ENCODE data around the gene GLOD4. TPM values are rescaled to one million over a fixed set of nuclear protein-coding genes. Genes with fewer than 3 reads are reported as not detected.
"Not testable (repeated sequence)": the region's sequence is repeated elsewhere in the genome, so short reads cannot be mapped to it uniquely, and the experiment has no call there.

GLOD4 gene
- total and polyA plus RNA-seq, 12 donors: 29.8 to 107 (median 74.3) TPM

DNA sequence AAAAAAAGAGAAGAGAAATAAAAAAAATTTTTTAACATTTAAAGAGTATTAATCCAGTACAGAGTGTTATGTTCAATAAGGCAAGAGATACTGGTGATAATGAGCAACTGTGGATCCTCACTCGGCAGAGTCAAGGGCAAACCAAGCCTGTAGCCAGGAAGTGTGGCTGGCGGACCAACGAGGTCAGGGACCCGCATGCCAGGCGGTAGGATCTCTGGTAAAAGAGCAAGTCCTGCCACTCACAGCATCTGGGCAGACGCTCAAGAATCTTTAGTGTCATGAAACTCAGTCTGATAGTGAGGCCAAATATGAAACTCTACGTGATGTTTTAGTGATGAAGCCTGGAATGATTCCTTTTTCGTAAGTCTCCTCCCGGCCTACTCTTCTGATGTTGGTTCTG is 21.7 kb downstream of the GLOD4 start:
- intact Hi-C loops (cut with DNase I): no loop called here
- peak overlapping the region in 4 of 5 donors; percentile 1 to 28 (median 17) for H3K27ac ChIP-seq
- peaks cover 0 to 46% of the 10 kb centered on the region in 2 donors for H3K36me3 ChIP-seq (replicated peaks in 1 of 2)
- H3K27me3 ChIP-seq: no peaks in the 10 kb centered on the region
- H3K4me1 ChIP-seq (replicated peaks in 1 of 2): peaks cover 0 to 9% of the 10 kb centered on the region in 2 donors
- no peak for TF ChIP-seq POLR2A (IDR thresholded peaks at IDR 0.05)
- TF ChIP-seq, protein P1, sequence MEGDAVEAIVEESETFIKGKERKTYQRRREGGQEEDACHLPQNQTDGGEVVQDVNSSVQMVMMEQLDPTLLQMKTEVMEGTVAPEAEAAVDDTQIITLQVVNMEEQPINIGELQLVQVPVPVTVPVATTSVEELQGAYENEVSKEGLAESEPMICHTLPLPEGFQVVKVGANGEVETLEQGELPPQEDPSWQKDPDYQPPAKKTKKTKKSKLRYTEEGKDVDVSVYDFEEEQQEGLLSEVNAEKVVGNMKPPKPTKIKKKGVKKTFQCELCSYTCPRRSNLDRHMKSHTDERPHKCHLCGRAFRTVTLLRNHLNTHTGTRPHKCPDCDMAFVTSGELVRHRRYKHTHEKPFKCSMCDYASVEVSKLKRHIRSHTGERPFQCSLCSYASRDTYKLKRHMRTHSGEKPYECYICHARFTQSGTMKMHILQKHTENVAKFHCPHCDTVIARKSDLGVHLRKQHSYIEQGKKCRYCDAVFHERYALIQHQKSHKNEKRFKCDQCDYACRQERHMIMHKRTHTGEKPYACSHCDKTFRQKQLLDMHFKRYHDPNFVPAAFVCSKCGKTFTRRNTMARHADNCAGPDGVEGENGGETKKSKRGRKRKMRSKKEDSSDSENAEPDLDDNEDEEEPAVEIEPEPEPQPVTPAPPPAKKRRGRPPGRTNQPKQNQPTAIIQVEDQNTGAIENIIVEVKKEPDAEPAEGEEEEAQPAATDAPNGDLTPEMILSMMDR (IDR thresholded peaks at IDR 0.05): no peak
- WGBS, 4 donors: 33 to 62% (median 49%) methylated on average over 9 of the region's 9 CpGs
- DNase-seq: peak; percentile 47 to 86 (median 83)
- no peak overlapping the region for H3K4me3 ChIP-seq
- no peaks in the 10 kb centered on the region for H3K9me3 ChIP-seq (replicated peaks in 1 of 3)

DNA sequence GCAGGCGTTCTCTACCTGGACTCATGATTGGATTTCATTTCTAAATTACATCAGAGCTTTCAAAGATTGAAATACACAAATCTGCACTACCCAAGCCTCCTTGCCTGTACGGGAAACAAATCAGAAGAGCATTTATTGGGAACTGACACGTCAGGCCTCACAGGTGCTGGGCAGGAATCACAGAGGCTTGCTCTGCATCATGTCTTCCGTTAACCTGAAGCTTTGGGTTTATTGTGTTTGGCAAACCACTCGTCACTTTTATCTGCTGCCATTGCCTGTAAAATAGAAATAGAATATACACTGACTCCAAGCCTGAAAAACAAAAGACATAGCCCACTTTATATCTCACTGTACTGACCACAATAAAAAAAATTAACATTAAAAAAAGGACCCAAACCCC is 22.1 kb downstream of the GLOD4 start:
- no peak overlapping the region for H3K4me3 ChIP-seq
- DNase-seq: no peak
- peak overlapping the region in 1 of 5 donors; percentile 1 for H3K27ac ChIP-seq
- no peak for TF ChIP-seq POLR2A (IDR thresholded peaks at IDR 0.05)
- TF ChIP-seq, protein P1 (IDR thresholded peaks at IDR 0.05): no peak
- H3K4me1 ChIP-seq (replicated peaks in 1 of 2): peaks cover 0 to 9% of the 10 kb centered on the region in 2 donors
- no peaks in the 10 kb centered on the region for H3K9me3 ChIP-seq (replicated peaks in 1 of 3)
- WGBS, 4 donors: 69 to 81% (median 74%) methylated on average over 5 of the region's 5 CpGs
- peaks cover 0 to 42% of the 10 kb centered on the region in 2 donors for H3K36me3 ChIP-seq (replicated peaks in 1 of 2)
- no peaks in the 10 kb centered on the region for H3K27me3 ChIP-seq
- intact Hi-C loops (cut with DNase I): no loop called here

DNA sequence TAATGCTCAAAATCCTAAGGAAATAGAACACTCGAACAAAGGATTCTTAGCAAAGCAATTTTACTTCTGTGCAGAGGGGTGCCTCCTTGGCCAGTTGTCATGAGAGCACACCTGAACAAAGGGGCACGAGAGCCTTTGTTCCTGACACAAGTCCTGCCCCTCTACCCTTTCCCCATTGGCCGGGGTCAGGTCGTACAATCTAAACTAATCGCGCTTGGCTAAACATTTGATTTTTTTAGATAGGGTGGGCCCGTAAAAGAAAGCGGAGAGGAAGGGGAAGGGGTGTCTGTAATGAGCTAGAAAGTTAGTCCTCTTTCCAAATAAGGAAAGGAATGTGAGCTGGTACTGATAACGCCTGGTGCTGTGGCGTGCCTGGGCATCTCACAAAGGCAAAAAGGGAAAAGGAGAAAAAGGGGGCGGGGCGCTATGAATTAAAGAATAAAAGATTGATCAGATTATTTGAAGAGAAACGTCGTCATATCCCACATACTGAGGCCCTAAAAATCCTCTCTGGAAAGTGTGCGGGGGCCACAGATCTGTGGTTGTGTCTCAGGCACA is 26.0 kb downstream of the GLOD4 start:
- 80 to 86% (median 84%) methylated on average over 15 of the region's 15 CpGs for WGBS, 4 donors
- intact Hi-C loops (cut with DNase I); H3K27ac ChIP-seq: not testable (repeated sequence)

DNA sequence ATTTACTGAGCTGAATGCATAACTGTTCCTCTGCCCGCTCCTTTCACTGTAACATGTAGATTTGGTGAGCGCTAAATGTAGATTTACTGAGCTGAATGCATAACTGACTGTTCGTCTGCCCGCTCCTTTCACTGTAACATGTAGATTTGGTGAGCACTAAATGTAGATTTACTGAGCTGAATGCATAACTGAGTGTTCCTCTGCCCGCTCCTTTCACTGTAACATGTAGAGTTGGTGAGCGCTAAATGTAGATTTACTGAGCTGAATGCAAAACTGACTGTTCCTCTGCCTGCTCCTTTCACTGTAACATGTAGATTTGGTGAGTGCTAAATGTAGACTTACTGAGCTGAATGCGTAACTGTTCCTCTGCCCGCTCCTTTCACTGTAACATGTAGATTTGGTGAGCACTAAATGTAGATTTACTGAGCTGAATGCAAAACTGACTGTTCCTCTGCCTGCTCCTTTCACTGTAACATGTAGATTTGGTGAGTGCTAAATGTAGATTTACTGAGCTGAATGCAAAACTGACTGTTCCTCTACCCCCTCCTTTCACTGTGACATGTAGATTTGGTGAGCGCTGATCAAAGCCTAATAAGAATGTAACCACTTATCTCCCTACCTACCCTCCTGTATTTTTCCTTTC is 26.6 kb downstream of the GLOD4 start:
- WGBS, 4 donors: 91 to 98% (median 95%) methylated on average over 9 of the region's 9 CpGs

More for the DNA sequence above, 26.0 kb downstream of the GLOD4 start:
- H3K4me3 ChIP-seq; DNase-seq; H3K27me3 ChIP-seq; H3K9me3 ChIP-seq (replicated peaks in 1 of 3): not testable (repeated sequence)
- Histone ChIP-seq H3K36me3 (replicated peaks in 1 of 2) (peaks cover 0 to 25% of the 10 kb centered on the region in 2 donors), H3K4me1 (replicated peaks in 1 of 2) (peaks cover 3 to 13% of the 10 kb centered on the region in 2 donors)

DNA sequence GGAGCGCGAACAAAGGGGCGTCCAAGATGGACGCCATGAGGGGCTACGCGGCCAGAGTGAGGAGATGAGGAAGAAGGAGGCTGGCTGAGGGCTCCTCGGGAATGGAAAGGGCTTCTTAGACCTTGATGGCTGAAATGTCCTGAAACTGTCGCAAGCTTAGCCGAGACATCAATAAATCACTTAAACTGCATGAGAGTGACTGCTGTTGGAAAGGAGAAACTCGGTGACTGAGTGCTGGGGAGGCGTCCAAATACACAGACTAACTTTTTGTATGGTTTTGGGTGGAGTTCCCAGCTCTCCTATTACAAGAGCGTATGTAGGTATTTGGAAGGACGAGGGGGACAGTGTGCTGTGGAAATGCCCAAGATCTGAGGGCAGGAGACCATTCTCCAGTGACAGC is 28.7 kb downstream of the GLOD4 start:
- 65 to 76% (median 72%) methylated on average over 13 of the region's 13 CpGs for WGBS, 4 donors
- no peak for DNase-seq
- peaks cover 8 to 10% of the 10 kb centered on the region in 2 donors for H3K4me1 ChIP-seq (replicated peaks in 1 of 2)
- TF ChIP-seq, protein P1 (IDR thresholded peaks at IDR 0.05): no peak
- no peak for TF ChIP-seq POLR2A (IDR thresholded peaks at IDR 0.05)
- intact Hi-C loops (cut with DNase I): no loop called here
- no peak overlapping the region for H3K4me3 ChIP-seq
- peaks cover 0 to under 1% of the 10 kb centered on the region in 2 donors for H3K36me3 ChIP-seq (replicated peaks in 1 of 2)
- H3K9me3 ChIP-seq (replicated peaks in 1 of 3): no peaks in the 10 kb centered on the region
- no peaks in the 10 kb centered on the region for H3K27me3 ChIP-seq
- H3K27ac ChIP-seq: no peak overlapping the region

More for the DNA sequence above, 26.6 kb downstream of the GLOD4 start:
- H3K27me3 ChIP-seq; intact Hi-C loops (cut with DNase I); H3K4me3 ChIP-seq; DNase-seq; H3K27ac ChIP-seq; H3K9me3 ChIP-seq (replicated peaks in 1 of 3): not testable (repeated sequence)
- peaks cover 0 to 20% of the 10 kb centered on the region in 2 donors for H3K36me3 ChIP-seq (replicated peaks in 1 of 2)
- H3K4me1 ChIP-seq (replicated peaks in 1 of 2): peaks cover 9 to 12% of the 10 kb centered on the region in 2 donors
